ENCODE data around the gene AFMID. TPM values are rescaled to one million over a fixed set of nuclear protein-coding genes. Genes with fewer than 3 reads are reported as not detected.

AFMID gene
- total and polyA plus RNA-seq, 2 donors (not counting 1 experiment from before 2014, with no cell fraction given) = 18.2 to 24.8 TPM

- H3K4me1 ChIP-seq (ENCODE audit: control insufficient read depth in 2 of 2, insufficient read depth in 2 of 2, low read length in 2 of 2) = peaks cover 81 to 94% of the 10 kb centered on the region in 2 donors
Measured at GRCh38 chr17:78144147-78144719, 42.9 kb upstream of the AFMID start.

More at GRCh38 chr17:78144147-78144719, 42.9 kb upstream of the AFMID start:
- WGBS (ENCODE audit: insufficient coverage) = 79% methylated on average over 10 of the region's 11 CpGs
- Histone ChIP-seq H4K20me1 (ENCODE audit: control insufficient read depth, insufficient read depth, low read length, poor library complexity, severe bottlenecking) (peaks cover 3% of the 10 kb centered on the region), H3K27me3 (replicated peaks in 1 of 4; ENCODE audit: control extremely low read depth in 1 of 4, control insufficient read depth in 3 of 4, insufficient read depth in 4 of 4, low read length in 3 of 4) (no peaks in the 10 kb centered on the region), H3K27ac (ENCODE audit: low read length in 2 of 2) (peak overlapping the region; percentile 38 to 57), H3K79me2 (ENCODE audit: control insufficient read depth, insufficient read depth, low read length) (peaks cover 23% of the 10 kb centered on the region), H3K9ac (ENCODE audit: low read length) (no peak overlapping the region), H3K4me3 (ENCODE audit: control extremely low read depth in 1 of 5, extremely low read depth in 1 of 5, insufficient read depth in 1 of 5, low read depth in 2 of 5, low read length in 4 of 5) (no peak overlapping the region), H2AFZ (ENCODE audit: insufficient read depth, low read depth, low read length, poor library complexity, severe bottlenecking) (no peak overlapping the region), H3K9me3 (ENCODE audit: control extremely low read depth in 1 of 3, control insufficient read depth in 2 of 3, insufficient read depth in 1 of 3, low read length in 2 of 3) (peaks cover 0 to 10% (median 0%) of the 10 kb centered on the region in 3 donors), H3K4me2 (replicated peaks; ENCODE audit: low read depth, low read length, poor library complexity, severe bottlenecking) (peak overlapping the region; percentile 67), H3K36me3 (replicated peaks in 1 of 2; ENCODE audit: control extremely low read depth in 1 of 2, control insufficient read depth in 1 of 2, extremely low read depth in 1 of 2, insufficient read depth in 2 of 2, low read length in 1 of 2) (peaks cover 0 to 18% of the 10 kb centered on the region in 2 experiments)
- peak overlapping the region; percentile 89 for H3K27ac Mint-ChIP-seq
- peak overlapping the region; percentile 23 for H3K4me3 Mint-ChIP-seq
- no peak for ATAC-seq (ENCODE audit: low read depth)
- H3K4me1 Mint-ChIP-seq = peaks cover 80% of the 10 kb centered on the region
- TF ChIP-seq, protein P1, sequence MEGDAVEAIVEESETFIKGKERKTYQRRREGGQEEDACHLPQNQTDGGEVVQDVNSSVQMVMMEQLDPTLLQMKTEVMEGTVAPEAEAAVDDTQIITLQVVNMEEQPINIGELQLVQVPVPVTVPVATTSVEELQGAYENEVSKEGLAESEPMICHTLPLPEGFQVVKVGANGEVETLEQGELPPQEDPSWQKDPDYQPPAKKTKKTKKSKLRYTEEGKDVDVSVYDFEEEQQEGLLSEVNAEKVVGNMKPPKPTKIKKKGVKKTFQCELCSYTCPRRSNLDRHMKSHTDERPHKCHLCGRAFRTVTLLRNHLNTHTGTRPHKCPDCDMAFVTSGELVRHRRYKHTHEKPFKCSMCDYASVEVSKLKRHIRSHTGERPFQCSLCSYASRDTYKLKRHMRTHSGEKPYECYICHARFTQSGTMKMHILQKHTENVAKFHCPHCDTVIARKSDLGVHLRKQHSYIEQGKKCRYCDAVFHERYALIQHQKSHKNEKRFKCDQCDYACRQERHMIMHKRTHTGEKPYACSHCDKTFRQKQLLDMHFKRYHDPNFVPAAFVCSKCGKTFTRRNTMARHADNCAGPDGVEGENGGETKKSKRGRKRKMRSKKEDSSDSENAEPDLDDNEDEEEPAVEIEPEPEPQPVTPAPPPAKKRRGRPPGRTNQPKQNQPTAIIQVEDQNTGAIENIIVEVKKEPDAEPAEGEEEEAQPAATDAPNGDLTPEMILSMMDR (IDR thresholded peaks at IDR 0.05) = no peak
- no peak for TF ChIP-seq EZH2 (IDR thresholded peaks at IDR 0.05; ENCODE audit: borderline replicate concordance, insufficient read depth, low read depth, low read length, poor library complexity, severe bottlenecking)
- DNase-seq = peak; percentile 43
- H3K9me3 Mint-ChIP-seq (ENCODE audit: insufficient read depth) = no peaks in the 10 kb centered on the region
- ChIA-PET POLR2A (interaction anchor here (0.5 to 22.6 kb wide), 6 partner anchors 9 to 58 kb away, joined by 5 to 432 read pairs (median 15); partner anchors contain the start of genes SYNGR2, TMC6 and TMC8), CTCF (interaction anchor here (0.8 to 14.1 kb wide), 5 partner anchors 10 to 33 kb away, joined by 3 to 357 read pairs (median 5); partner anchors contain the start of genes SYNGR2, TK1 and TMC8)
- intact Hi-C loops (cut with micrococcal nuclease) = no loop called here
- H3K27me3 Mint-ChIP-seq = no peaks in the 10 kb centered on the region
